SKM-1 treated with dmso at 0.1 percent for 144 hours (cell line): ENCODE data around the gene MED6.

Experiments
- DNase-seq: peaks from one replicate; lab custom pipeline; 2025; ENCODE audit not compliant: unreplicated experiment; lab: John Stamatoyannopoulos, UW

Gene MED6

GRCh38 chr14:70599345-70599744 lies 1.1 kb downstream of the MED6 start:
- no peak for DNase-seq

DNA sequence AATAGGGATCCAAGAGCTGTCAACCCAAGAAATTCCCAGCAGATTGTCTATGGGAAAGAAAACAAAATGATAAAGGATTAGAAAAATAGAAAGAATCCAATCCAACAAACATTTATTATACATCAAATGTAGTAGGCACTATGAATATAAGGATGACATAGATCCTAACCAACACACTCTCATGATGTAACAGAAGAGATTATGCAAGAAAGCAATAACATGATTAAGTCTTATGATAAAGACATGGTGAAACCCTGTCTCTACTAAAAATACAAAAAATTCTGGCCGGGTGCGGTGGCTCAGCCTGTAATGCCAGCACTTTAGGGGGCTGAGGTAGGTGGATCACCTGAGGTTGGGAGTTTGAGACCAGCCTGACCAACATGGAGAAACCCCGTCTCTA lies 2.7 kb downstream of the MED6 start:
- DNase-seq, result no peak

DNA sequence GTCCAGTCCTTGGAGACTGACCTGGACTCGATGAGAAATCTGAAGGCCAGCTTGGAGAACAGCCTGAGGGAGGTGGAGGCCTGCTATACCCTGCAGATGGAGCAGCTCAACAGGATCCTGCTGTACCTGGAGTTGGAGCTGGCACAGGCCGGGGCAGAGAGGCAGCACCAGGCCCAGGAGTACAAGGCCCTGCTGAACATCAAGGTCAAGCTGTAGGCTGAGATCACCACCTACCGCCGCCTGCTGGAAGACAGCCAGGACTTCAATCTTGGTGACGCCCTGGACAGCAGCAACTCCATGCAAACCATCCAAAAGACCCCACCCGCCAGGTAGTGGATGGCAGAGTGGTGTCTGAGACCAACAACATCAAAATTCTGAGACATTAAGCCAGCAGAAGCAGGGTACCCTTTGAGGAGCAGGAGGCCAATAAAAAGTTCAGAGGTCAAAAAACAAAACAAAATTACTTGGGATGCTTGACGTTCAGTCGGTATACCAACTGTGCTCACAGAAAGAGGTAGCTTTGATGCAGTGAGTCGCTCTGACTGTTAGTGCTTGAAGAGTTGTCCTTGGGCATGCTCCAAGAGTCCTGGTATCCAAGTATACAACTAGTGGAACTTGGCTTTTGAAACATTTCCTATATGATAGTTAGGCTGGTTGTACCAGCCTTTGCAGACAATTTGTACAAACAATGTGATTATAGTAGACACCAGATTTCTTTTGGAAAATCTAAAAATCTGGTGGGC lies 4.8 kb downstream of the MED6 start:
- no peak for DNase-seq

DNA sequence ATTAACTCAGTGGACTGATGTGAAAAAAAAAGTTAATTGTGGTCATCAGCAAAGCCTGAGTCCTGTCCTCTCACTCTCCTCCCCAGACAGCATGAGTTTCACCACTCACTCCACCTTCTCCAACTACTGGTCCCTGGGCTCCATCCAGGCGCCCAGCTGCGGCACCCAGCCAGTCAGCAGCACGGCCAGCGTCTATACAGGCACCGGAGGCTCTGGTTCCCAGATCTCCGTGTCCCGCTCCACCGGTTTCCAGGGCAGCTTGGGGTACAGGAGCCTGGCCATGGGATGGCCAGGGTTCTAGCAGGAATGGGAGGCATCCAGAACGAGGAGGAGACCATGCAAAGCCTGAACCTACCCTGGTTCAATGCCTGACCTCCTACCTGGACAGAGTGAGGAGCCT lies 6.0 kb downstream of the MED6 start:
- DNase-seq, result no peak

DNA sequence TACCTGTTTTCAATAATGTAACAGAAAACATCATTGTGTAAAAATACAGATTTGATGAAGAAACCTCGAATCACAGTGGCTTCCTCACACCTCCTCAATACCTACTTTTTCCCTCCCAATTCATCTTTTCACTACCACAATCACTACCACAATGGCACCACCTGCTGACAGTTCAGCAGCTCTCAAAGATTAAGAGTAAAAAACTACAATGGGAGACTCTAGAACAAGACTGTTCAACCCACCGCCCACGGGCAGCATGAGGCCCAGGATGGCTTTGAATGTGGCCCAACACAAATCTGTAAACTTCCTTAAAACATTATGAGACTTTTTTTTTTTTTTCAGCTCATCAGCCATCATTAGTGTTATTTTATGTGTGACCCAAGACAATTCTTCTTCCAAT lies 15.2 kb downstream of the MED6 start:
- no peak for DNase-seq

DNA sequence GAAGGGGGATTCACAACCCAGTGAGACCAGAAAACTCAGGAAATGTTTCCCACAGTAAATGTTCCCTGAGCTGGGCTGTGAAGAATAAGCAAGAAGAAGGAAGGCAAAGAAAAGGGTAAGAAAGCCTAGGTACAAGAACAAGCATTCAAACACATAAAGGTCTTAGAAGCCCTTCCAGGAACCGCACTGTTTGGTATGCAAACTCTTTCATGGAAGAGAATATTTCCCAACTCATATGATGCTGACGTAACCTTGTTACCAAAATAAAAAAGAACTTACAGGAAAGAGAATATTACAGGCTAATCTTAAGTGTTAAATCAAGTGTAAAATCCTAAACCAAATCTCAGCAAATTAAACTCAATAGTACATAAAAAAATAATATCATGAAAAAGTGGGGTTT lies 23.6 kb downstream of the MED6 start:
- DNase-seq, result no peak

- DNase-seq, result no peak
Measured at GRCh38 chr14:70573050-70573449, 27.4 kb downstream of the MED6 start.

GRCh38 chr14:70571139-70571538 lies 29.3 kb downstream of the MED6 start:
- no peak for DNase-seq

GRCh38 chr14:70567791-70568190 lies 32.7 kb downstream of the MED6 start:
- DNase-seq, result no peak

GRCh38 chr14:70563869-70564268 lies 36.6 kb downstream of the MED6 start:
- DNase-seq, result no peak

DNA sequence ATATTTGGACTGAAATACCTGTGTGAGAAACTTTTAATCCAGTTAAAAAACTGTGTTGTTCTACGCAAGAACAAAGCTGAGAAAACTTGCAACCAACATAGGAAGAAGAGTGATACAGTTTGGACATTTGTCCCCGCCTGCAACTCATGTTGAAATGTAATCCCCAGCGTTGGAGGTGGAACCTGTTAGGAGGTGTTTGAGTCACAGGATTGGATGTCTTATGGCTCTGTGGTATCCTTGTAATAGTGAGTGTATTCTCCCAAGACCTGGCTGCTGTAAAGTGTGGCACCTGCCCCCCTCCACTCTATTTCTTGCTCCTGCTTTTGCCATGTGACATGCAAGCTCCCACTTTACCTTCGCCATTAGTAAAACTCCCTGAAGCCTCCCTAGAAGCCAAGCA lies 37.0 kb downstream of the MED6 start:
- DNase-seq, result no peak

DNA sequence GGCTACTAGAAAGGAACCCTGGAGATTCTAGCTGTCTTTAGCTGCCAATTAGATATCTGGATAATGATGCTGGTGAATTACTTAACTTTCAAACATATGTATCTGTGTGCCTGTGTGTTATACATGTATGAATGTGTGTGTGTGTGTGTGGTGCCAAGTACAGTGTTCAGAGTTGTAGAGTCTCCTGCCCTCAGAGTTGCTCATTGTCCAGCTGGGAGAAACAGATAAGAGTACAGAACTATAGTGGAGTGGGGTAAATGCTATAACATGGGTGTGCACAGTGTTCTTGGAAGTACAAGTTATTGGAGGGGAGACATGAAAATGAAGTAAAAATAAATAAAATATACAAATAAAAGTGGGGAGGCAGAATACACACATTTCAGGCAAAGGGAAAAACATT lies 42.1 kb downstream of the MED6 start:
- DNase-seq, result no peak

DNA sequence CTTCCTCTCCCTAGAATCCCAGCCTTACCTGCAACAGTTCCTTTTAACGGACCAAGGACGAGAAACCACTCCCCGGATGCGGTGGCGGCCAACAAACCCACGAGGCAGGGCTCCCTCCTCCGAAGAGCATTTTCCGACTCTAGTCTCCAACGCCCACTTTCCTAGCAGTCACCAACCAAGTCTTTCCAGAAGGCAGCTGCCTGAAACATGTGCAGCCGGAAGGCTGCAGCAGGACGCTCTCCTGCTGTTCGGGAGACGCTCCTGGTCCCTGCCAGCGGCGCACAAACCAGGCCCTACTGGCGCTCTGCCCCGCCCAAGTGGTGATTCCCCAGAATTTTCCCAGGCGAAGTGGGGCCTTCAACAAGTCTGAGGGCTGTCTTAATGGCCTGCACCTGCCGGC lies 44.6 kb downstream of the MED6 start:
- DNase-seq, result no peak

DNA sequence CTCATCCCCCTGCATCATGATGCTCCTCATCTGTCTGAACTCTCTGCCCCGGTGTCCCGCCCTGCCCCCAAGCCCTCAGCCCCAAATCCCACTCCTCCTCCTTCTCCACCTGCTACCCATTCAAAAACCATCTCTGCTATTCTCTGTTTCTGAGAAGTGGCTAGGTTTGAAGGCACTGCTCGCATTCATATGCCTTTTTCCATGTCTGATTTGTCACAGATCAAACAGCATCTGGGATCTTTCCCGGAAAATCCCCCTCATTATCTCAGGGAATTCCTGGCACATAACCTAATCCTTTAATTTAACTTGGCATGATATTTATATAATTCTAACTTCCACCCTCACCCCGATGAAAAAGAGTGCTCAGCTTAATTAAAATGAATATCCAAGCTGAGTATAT lies 62.4 kb downstream of the MED6 start:
- DNase-seq, result no peak

- no peak for DNase-seq
Measured at GRCh38 chr14:70536830-70537229, 63.6 kb downstream of the MED6 start.

DNA sequence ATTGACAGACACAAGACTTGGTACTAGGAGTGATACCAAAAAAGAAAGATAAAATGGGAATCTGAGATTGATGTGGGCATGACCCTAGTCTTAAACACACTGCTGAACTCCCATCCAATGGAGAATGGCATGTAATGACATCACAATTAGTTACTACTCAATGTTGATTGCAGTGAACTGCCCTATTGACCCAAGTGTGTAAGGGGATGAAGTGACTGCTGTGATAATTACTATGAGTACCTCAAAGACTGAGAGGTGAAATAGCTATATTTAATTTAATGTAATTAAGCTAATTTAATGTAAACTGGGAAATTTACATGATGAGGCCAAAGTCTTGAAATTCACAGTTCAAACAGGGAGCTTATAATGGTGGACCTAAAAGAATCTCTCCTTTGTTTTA lies 65.6 kb downstream of the MED6 start, which contains the start of gene ADAM20:
TSS of gene ADAM20 (minus strand) at position 101 of the 400 bp plus-strand sequence. CDS start 10,247 bp downstream, outside the sequence.
- no peak for DNase-seq
